ENCODE data around the gene NCOA1.

GRCh38 chr2:24671230-24671629, 180.2 kb downstream of the NCOA1 start:
- TF ChIP-seq CTCF (IDR thresholded peaks at IDR 0.05; ENCODE audit: low read depth, low read length, poor library complexity, severe bottlenecking) (no peak), EZH2phosphoT487 (IDR thresholded peaks at IDR 0.05; ENCODE audit: borderline replicate concordance, low read length) (no peak)
